ENCODE results near the gene CIC.
A peak's percentile ranks its signal among the peaks of the same experiment; 100 is the strongest.
"Not testable (repeated sequence)": the region's sequence is repeated elsewhere in the genome, so short reads cannot be mapped to it uniquely, and the experiment has no call there.

CIC gene

GRCh38 chr19:42315024-42315423, 46.0 kb downstream of the CIC start:
- no peak for DNase-seq

GRCh38 chr19:42316223-42317211, 47.5 kb downstream of the CIC start:
- DNase-seq = peak; percentile 47

- no peak for DNase-seq
Observed at GRCh38 chr19:42317535-42317934, 48.5 kb downstream of the CIC start.

- DNase-seq = no peak
Observed at GRCh38 chr19:42322305-42322704, 53.3 kb downstream of the CIC start.

GRCh38 chr19:42323473-42323851, 54.4 kb downstream of the CIC start:
- no peak for DNase-seq

- DNase-seq = peak; percentile 25
Observed at GRCh38 chr19:42323852-42324654, 55.0 kb downstream of the CIC start.

GRCh38 chr19:42324655-42325307, 55.7 kb downstream of the CIC start:
- DNase-seq = no peak

- peak; percentile 99 for DNase-seq
Observed at GRCh38 chr19:42325308-42325895, 56.4 kb downstream of the CIC start, which contains the start of gene MEGF8. Gene MEGF8 (plus strand): TSS chr19:42325635. CDS start chr19:42326244, 609 bp downstream.

GRCh38 chr19:42325896-42326771, 57.1 kb downstream of the CIC start:
- peak; percentile 32 for DNase-seq

- no peak for DNase-seq
Observed at GRCh38 chr19:42326969-42327368, 57.9 kb downstream of the CIC start.

GRCh38 chr19:42327381-42327780, 58.3 kb downstream of the CIC start:
- DNase-seq = no peak

- DNase-seq = no peak
Observed at GRCh38 chr19:42328106-42328505, 59.1 kb downstream of the CIC start.

GRCh38 chr19:42328854-42329253, 59.8 kb downstream of the CIC start:
- DNase-seq = no peak

GRCh38 chr19:42330241-42330711, 61.2 kb downstream of the CIC start:
- no peak for DNase-seq

- not testable (repeated sequence) for DNase-seq
Observed at GRCh38 chr19:42331333-42331732, 62.3 kb downstream of the CIC start.

GRCh38 chr19:42332059-42332458, 63.0 kb downstream of the CIC start:
- DNase-seq = no peak

- DNase-seq = no peak
Observed at GRCh38 chr19:42333018-42333417, 64.0 kb downstream of the CIC start.

GRCh38 chr19:42333975-42334696, 65.1 kb downstream of the CIC start:
- DNase-seq = no peak

GRCh38 chr19:42334697-42335373, 65.8 kb downstream of the CIC start:
- no peak for DNase-seq

GRCh38 chr19:42335374-42335936, 66.4 kb downstream of the CIC start:
- DNase-seq = no peak

Measured in suppressor macrophage treated with lipopolysaccharide for 4 hours (primary cell).